Endothelial cell of umbilical vein (primary cell): Measurements from ENCODE around the gene PGBD5. TPM values are rescaled to one million over a fixed set of nuclear protein-coding genes. Genes with fewer than 3 reads are reported as not detected.

Source experiments
- BruUV-seq: library from RNA; stranded (reverse); fragments of 400-500 nt; replicated peaks from 2 replicates; lab custom pipeline; 2021; lab: Mats Ljungman, UMichigan
- CTCF ChIA-PET: fragments of 300-600, 350-600 bp; sonication (Branson Sonifier 250); formaldehyde crosslinking; loops from one replicate; lab custom pipeline; 2021; ENCODE audit warnings: antibody characterized with exemption, inconsistent platforms; lab: Charles Lee
- POLR2A ChIA-PET: fragments of 300-600, 350-600 bp; sonication (Branson Sonifier 250); formaldehyde crosslinking; loops from one replicate; lab custom pipeline; 2021; ENCODE audit warnings: antibody characterized with exemption, inconsistent platforms; lab: Charles Lee
- DNase-seq: peaks from one replicate; pipeline ENCODE4 v3.0.0-alpha.2; 2011; ENCODE audit warnings: low read depth, low spot score
- FAIRE-seq: peaks from 2 replicates; lab custom pipeline; 2011; peaks lifted over from hg19 to GRCh38; lab: Jason Lieb, UNC
- H2AFZ ChIP-seq: 2 replicates; pipeline ENCODE4 v1.6.0; 2012; ENCODE audit warnings: low read depth, low read length, control low read depth, inconsistent platforms
- H3K27ac ChIP-seq: 2 replicates; pipeline ENCODE4 v1.5.1; 2011; ENCODE audit warnings: low read depth, mild to moderate bottlenecking, control low read depth, low read length, moderate library complexity; ENCODE audit not compliant: insufficient read depth
- H3K27me3 ChIP-seq, 2 experiments: 2 replicates each; pipeline versions ENCODE4 v1.6.0 to v1.6.1; 2011; ENCODE audit warnings: low read length in 2 of 2, mixed read lengths in 1 of 2; ENCODE audit not compliant: control insufficient read depth in 2 of 2, insufficient read depth in 2 of 2
- H3K36me3 ChIP-seq, 2 experiments: 2 replicates in 1 of 2; 3 replicates in 1 of 2; pipeline ENCODE4 v1.5.1; 2011; ENCODE audit warnings: low read length in 2 of 2, mild to moderate bottlenecking in 1 of 2, moderate library complexity in 1 of 2; ENCODE audit not compliant: control insufficient read depth in 2 of 2, insufficient read depth in 2 of 2; ENCODE audit errors: extremely low read depth in 1 of 2
- H3K4me1 ChIP-seq: 3 replicates; pipeline ENCODE4 v1.5.1; 2011; ENCODE audit warnings: mild to moderate bottlenecking, low read length; ENCODE audit not compliant: control insufficient read depth, insufficient read depth; ENCODE audit errors: extremely low read depth
- H3K4me2 ChIP-seq: 2 replicates; pipeline ENCODE4 v1.6.1; 2011; ENCODE audit warnings: low read length, control low read depth, mixed read lengths; ENCODE audit not compliant: insufficient read depth
- H3K4me3 ChIP-seq, 3 experiments: fragments of 200-600 bp in 1 of 3; sonication (generic), shearing (Covaris generic) in 1 of 3; replicated peaks in 1 of 3; 2 replicates each; pipeline ENCODE4 v1.5.1; 2011 to 2016; ENCODE audit warnings: control low read depth in 3 of 3, low read length in 3 of 3, mild to moderate bottlenecking in 2 of 3, inconsistent platforms in 1 of 3, low read depth in 1 of 3, moderate library complexity in 1 of 3; ENCODE audit not compliant: insufficient read depth in 1 of 3
- H3K79me2 ChIP-seq: 2 replicates; pipeline ENCODE4 v1.6.0; 2012; ENCODE audit warnings: low read length, inconsistent platforms; ENCODE audit not compliant: control insufficient read depth, insufficient read depth
- H3K9ac ChIP-seq: replicated peaks from 2 replicates; pipeline ENCODE3; 2011; ENCODE audit warnings: low read length, control low read depth; ENCODE audit not compliant: insufficient read depth; ENCODE audit errors: extremely low read depth
- H3K9me1 ChIP-seq: replicated peaks from 3 replicates; pipeline ENCODE4 v1.6.0; 2011; ENCODE audit warnings: mild to moderate bottlenecking, low read length; ENCODE audit not compliant: control insufficient read depth, insufficient read depth; ENCODE audit errors: extremely low read depth
- H3K9me3 ChIP-seq: replicated peaks from 2 replicates; pipeline ENCODE4 v1.5.1; 2012; ENCODE audit warnings: low read length, inconsistent platforms; ENCODE audit not compliant: control insufficient read depth, insufficient read depth
- H4K20me1 ChIP-seq: replicated peaks from 2 replicates; pipeline ENCODE3; 2011; ENCODE audit warnings: mild to moderate bottlenecking, low read length; ENCODE audit not compliant: control insufficient read depth, insufficient read depth; ENCODE audit errors: extremely low read depth
- CTCF ChIP-seq, 2 donors: IDR thresholded peaks; 1 replicate in 1 of 2; 2 replicates in 1 of 2; pipeline ENCODE4 v1.5.1; 2011; ENCODE audit warnings: low read length in 2 of 2, mild to moderate bottlenecking in 2 of 2, moderate library complexity in 2 of 2, control low read depth in 1 of 2, inconsistent platforms in 1 of 2, low read depth in 1 of 2; ENCODE audit not compliant: insufficient read depth in 1 of 2; ENCODE audit errors: extremely low read depth in 1 of 2
- EZH2 ChIP-seq: IDR thresholded peaks from 2 replicates; pipeline ENCODE4 v1.6.1; 2012; ENCODE audit warnings: borderline replicate concordance, low read depth, mild to moderate bottlenecking, moderate library complexity, low read length, inconsistent platforms; ENCODE audit not compliant: severe bottlenecking
- FOS ChIP-seq: IDR thresholded peaks from 2 replicates; pipeline ENCODE4 v1.6.1; 2011; ENCODE audit warnings: mild to moderate bottlenecking, low read length, moderate library complexity, borderline replicate concordance; ENCODE audit not compliant: insufficient read depth
- GATA2 ChIP-seq: IDR thresholded peaks from 2 replicates; pipeline ENCODE4 v1.7.0; 2011; ENCODE audit warnings: low read depth, mild to moderate bottlenecking, moderate library complexity, mixed read lengths, low read length; ENCODE audit not compliant: insufficient read length, insufficient read depth
- JUN ChIP-seq: IDR thresholded peaks from 2 replicates; pipeline ENCODE4 v1.6.1; 2011; ENCODE audit warnings: borderline replicate concordance, low read depth; ENCODE audit not compliant: insufficient read length, insufficient read depth
- MYC ChIP-seq: IDR thresholded peaks from one replicate; pipeline ENCODE4 v1.6.1; 2011; ENCODE audit warnings: mild to moderate bottlenecking, low read depth, low read length
- POLR2A ChIP-seq: IDR thresholded peaks from 2 replicates; pipeline ENCODE4 v1.6.1; 2012; ENCODE audit warnings: low read depth, mild to moderate bottlenecking, control low read depth, low read length
- POLR2AphosphoS5 ChIP-seq: IDR thresholded peaks from 2 replicates; pipeline ENCODE4 v1.6.1; 2012; ENCODE audit warnings: low read depth, mild to moderate bottlenecking, control low read depth, low read length, moderate library complexity; ENCODE audit not compliant: insufficient read depth
- dilution Hi-C: fragments of 300-500 bp; cut with MboI; formaldehyde crosslinking; loops from one replicate; pipeline ENCODE4 v1.15.0; 2019; ENCODE audit warnings: low sequenced_read_pairs; ENCODE audit not compliant: extremely low pct_ligation_motif_present
- intact Hi-C: fragments of 100-400 bp; cut with micrococcal nuclease; formaldehyde crosslinking; loops from one replicate; pipeline ENCODE4 v1.10.0; 2022
- polyA plus RNA-seq, 4 experiments: library from polyadenylated mRNA; depleted of rRNA in 3 of 4; stranded (reverse) in 3 of 4; unstranded in 1 of 4; fragments of >200 nt; gene quantifications; 2 replicates each; pipeline versions ENCODE4 v1.2.1 to v1.2.3, GENCODE V29; 2011 to 2012; ENCODE audit warnings: missing spikeins in 1 of 4
- total RNA-seq: library from RNA; stranded (reverse); gene quantifications from 2 replicates; pipeline ENCODE4 v1.2.3, GENCODE V29; 2021
- TF ChIP-seq, protein P1 (sequence below): IDR thresholded peaks from 2 replicates; pipeline ENCODE4 v1.6.1; 2011; ENCODE audit not compliant: insufficient read depth, insufficient read length

The PGBD5 gene
- total and polyA plus RNA-seq, 2 donors (not counting 3 experiments of a cell fraction or from before 2014, with no cell fraction given) = 0.03 TPM; not detected in 1

DNA sequence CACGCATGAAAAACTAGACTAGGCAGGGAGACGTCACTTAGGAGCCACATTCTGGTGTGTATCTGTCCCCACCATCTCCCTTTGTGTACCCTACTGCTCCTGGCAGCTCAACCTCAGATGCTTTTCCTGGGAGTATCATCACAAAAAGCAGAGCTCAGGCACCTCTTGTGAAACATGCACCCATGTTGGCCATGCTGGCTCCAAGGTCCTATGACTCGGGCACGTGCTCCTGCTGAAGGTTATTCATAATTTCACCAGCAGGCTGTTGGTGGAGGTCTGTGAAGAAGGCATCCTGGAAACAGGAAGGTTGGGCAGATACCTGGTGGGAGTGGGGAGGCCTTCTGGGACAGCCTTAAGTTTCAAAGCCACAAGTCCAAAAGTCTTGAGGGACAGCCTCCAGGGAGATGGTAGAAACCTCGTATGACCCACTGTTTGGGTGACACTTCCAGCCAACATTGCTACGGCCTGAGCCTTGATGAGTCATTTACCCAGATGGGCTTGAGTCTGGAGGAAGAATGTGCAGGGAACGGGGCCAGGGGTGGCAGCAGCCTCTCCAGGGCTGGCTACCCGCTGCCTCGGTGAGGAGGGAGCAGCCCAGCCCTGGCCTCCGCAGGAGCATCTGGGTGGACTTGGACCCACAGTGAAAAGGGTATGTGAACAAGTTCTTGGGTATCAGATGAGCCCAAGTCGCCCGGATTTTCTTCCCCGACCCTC, 75.8 kb downstream of the PGBD5 start:
- CTCF ChIA-PET = no interaction called here
- Histone ChIP-seq H3K36me3 (no peaks in the 10 kb centered on the region), H3K9me3 (no peaks in the 10 kb centered on the region), H3K9ac (no peak overlapping the region), H3K27me3 (no peaks in the 10 kb centered on the region), H3K4me2 (no peak overlapping the region), H3K4me3 (no peak overlapping the region), H3K79me2 (no peaks in the 10 kb centered on the region), H2AFZ (no peak overlapping the region), H4K20me1 (no peaks in the 10 kb centered on the region), H3K4me1 (no peaks in the 10 kb centered on the region), H3K9me1 (no peaks in the 10 kb centered on the region), H3K27ac (no peak overlapping the region)
- FAIRE-seq = no peak
- no peak for DNase-seq
- BruUV-seq = no TSS peak
- dilution Hi-C loops (no loop called here), intact Hi-C loops (no loop called here)
- POLR2A ChIA-PET = no interaction called here
- TF ChIP-seq CTCF (IDR thresholded peaks at IDR 0.05; ENCODE audit: extremely low read depth in 1 of 2, insufficient read depth in 1 of 2, low read depth in 1 of 2, low read length in 2 of 2) = no peak
- no peak for TF ChIP-seq FOS
- TF ChIP-seq, protein P1, sequence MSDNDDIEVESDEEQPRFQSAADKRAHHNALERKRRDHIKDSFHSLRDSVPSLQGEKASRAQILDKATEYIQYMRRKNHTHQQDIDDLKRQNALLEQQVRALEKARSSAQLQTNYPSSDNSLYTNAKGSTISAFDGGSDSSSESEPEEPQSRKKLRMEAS = no peak
- TF ChIP-seq JUN = no peak
- TF ChIP-seq POLR2AphosphoS5 = no peak
- no peak for TF ChIP-seq POLR2A
- no peak for TF ChIP-seq EZH2
- no peak for TF ChIP-seq GATA2
- TF ChIP-seq MYC = no peak
